Body of pancreas (tissue), 4 donors: ENCODE data around the gene ITPR2.

Experiments
- POLR2A ChIP-seq, 3 donors: fragments of 450-650 bp; IDR thresholded peaks; one replicate each; pipeline ENCODE4 v1.6.1; 2016; ENCODE audit warnings: antibody characterized with exemption in 3 of 3, mild to moderate bottlenecking in 2 of 3
- TF ChIP-seq, protein P1 (sequence below), 7 experiments: fragments of 450-650 bp in 4 of 7; fragments of 200-600 bp in 3 of 7; sonication (generic) in 3 of 7; IDR thresholded peaks; one replicate each; pipeline ENCODE4 v1.5.1; 2016 to 2019; ENCODE audit warnings: antibody characterized with exemption in 7 of 7

GRCh38 chr12:26715232-26715631 lies 117.8 kb downstream of the ITPR2 start:
- TF ChIP-seq, protein P1, sequence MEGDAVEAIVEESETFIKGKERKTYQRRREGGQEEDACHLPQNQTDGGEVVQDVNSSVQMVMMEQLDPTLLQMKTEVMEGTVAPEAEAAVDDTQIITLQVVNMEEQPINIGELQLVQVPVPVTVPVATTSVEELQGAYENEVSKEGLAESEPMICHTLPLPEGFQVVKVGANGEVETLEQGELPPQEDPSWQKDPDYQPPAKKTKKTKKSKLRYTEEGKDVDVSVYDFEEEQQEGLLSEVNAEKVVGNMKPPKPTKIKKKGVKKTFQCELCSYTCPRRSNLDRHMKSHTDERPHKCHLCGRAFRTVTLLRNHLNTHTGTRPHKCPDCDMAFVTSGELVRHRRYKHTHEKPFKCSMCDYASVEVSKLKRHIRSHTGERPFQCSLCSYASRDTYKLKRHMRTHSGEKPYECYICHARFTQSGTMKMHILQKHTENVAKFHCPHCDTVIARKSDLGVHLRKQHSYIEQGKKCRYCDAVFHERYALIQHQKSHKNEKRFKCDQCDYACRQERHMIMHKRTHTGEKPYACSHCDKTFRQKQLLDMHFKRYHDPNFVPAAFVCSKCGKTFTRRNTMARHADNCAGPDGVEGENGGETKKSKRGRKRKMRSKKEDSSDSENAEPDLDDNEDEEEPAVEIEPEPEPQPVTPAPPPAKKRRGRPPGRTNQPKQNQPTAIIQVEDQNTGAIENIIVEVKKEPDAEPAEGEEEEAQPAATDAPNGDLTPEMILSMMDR (IDR thresholded peaks at IDR 0.05): no peak
- TF ChIP-seq POLR2A (IDR thresholded peaks at IDR 0.05): no peak
